Vagina (tissue), 2 donors: ENCODE data around the gene HOXD4. TPM values are rescaled to one million over a fixed set of nuclear protein-coding genes. Genes with fewer than 3 reads are reported as not detected.

Experiments used
- DNase-seq, 2 donors: peaks; one replicate each; pipeline ENCODE4 v3.0.0-alpha.2; 2017; ENCODE audit errors: extremely low spot score in 2 of 2
- H3K27ac ChIP-seq: fragments of 200-600 bp; sonication (generic); one replicate; pipeline ENCODE4 v1.5.1; 2019
- H3K27me3 ChIP-seq: fragments of 200-600 bp; sonication (generic); one replicate; pipeline ENCODE4 v1.5.1; 2019
- H3K36me3 ChIP-seq, 2 donors: fragments of 200-600 bp; sonication (generic); one replicate each; pipeline ENCODE4 v1.5.1; 2017 to 2019
- H3K4me1 ChIP-seq: fragments of 200-600 bp; sonication (generic); one replicate; pipeline ENCODE4 v1.5.1; 2019
- H3K4me3 ChIP-seq, 2 donors: fragments of 200-600 bp; sonication (generic); 1 replicate in 1 of 2; 2 replicates in 1 of 2; pipeline ENCODE4 v1.5.1; 2016 to 2019
- H3K9me3 ChIP-seq: fragments of 200-600 bp; sonication (generic); one replicate; pipeline ENCODE4 v1.5.1; 2019
- POLR2A ChIP-seq, 2 donors: fragments of 450-650 bp; IDR thresholded peaks; one replicate each; pipeline ENCODE4 v1.6.1; 2017; ENCODE audit warnings: antibody characterized with exemption in 2 of 2, mild to moderate bottlenecking in 2 of 2, moderate library complexity in 2 of 2
- POLR2AphosphoS5 ChIP-seq, 2 donors: sonication (generic); formaldehyde crosslinking; IDR thresholded peaks; one replicate each; pipeline ENCODE4 v1.9.0; 2017; ENCODE audit warnings: antibody characterized with exemption in 2 of 2, mild to moderate bottlenecking in 2 of 2, low read depth in 1 of 2; ENCODE audit not compliant: insufficient read depth in 1 of 2
- intact Hi-C: fragments of 100-400 bp; cut with DNase I; formaldehyde crosslinking; loops from one replicate; pipeline ENCODE4 v1.15.1; 2023
- total RNA-seq: library from RNA; depleted of rRNA; stranded (reverse); fragments of >200 nt; gene quantifications from one replicate; pipeline ENCODE4 v1.2.3, GENCODE V29; 2016
- TF ChIP-seq, protein P1 (sequence below), 3 experiments: fragments of 450-650 bp in 2 of 3; fragments of 200-600 bp in 1 of 3; sonication (generic) in 1 of 3; IDR thresholded peaks; one replicate each; pipeline ENCODE4 v1.5.1; 2017 to 2019; ENCODE audit warnings: antibody characterized with exemption in 3 of 3, mild to moderate bottlenecking in 2 of 3, moderate library complexity in 2 of 3

The HOXD4 gene
- total RNA-seq, 1 donor from 2014 or later, result 4.9 TPM

GRCh38 chr2:176187899-176188773 is 36.8 kb downstream of the HOXD4 start, which contains the start of gene HOXD1:
Gene HOXD1 (plus strand): TSS chr2:176188668. CDS start chr2:176188802, 134 bp downstream.
- Histone ChIP-seq H3K27me3 (peaks cover 20% of the 10 kb centered on the region), H3K4me3 (peak within 1 kb of the TSS; percentile 46 to 57), H3K36me3 (no peaks in the 10 kb centered on the region), H3K27ac (peak within 1 kb of the TSS; percentile 32), H3K9me3 (no peaks in the 10 kb centered on the region), H3K4me1 (peaks cover 25% of the 10 kb centered on the region)
- TF ChIP-seq, protein P1, sequence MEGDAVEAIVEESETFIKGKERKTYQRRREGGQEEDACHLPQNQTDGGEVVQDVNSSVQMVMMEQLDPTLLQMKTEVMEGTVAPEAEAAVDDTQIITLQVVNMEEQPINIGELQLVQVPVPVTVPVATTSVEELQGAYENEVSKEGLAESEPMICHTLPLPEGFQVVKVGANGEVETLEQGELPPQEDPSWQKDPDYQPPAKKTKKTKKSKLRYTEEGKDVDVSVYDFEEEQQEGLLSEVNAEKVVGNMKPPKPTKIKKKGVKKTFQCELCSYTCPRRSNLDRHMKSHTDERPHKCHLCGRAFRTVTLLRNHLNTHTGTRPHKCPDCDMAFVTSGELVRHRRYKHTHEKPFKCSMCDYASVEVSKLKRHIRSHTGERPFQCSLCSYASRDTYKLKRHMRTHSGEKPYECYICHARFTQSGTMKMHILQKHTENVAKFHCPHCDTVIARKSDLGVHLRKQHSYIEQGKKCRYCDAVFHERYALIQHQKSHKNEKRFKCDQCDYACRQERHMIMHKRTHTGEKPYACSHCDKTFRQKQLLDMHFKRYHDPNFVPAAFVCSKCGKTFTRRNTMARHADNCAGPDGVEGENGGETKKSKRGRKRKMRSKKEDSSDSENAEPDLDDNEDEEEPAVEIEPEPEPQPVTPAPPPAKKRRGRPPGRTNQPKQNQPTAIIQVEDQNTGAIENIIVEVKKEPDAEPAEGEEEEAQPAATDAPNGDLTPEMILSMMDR (IDR thresholded peaks at IDR 0.05), result no peak
- TF ChIP-seq POLR2AphosphoS5 (IDR thresholded peaks at IDR 0.05; ENCODE audit: insufficient read depth in 1 of 2, low read depth in 1 of 2), result no peak
- no peak for TF ChIP-seq POLR2A (IDR thresholded peaks at IDR 0.05)
- intact Hi-C loops, result no loop called here
- DNase-seq, result no peak

GRCh38 chr2:176188774-176189680 is 37.7 kb downstream of the HOXD4 start:
- peaks cover 20% of the 10 kb centered on the region for H3K27me3 ChIP-seq
- TF ChIP-seq, protein P1 (IDR thresholded peaks at IDR 0.05), result no peak
- TF ChIP-seq POLR2A (IDR thresholded peaks at IDR 0.05) (no peak), POLR2AphosphoS5 (IDR thresholded peaks at IDR 0.05; ENCODE audit: insufficient read depth in 1 of 2, low read depth in 1 of 2) (no peak)
- peak overlapping the region; percentile 46 to 57 for H3K4me3 ChIP-seq
- DNase-seq, result no peak
- H3K9me3 ChIP-seq, result no peaks in the 10 kb centered on the region
- H3K27ac ChIP-seq, result peak overlapping the region; percentile 32
- intact Hi-C loops, result no loop called here
- H3K4me1 ChIP-seq, result peaks cover 25% of the 10 kb centered on the region
- H3K36me3 ChIP-seq, result no peaks in the 10 kb centered on the region

GRCh38 chr2:176189681-176190641 is 38.6 kb downstream of the HOXD4 start:
- H3K4me3 ChIP-seq, result peak overlapping the region; percentile 46 to 57
- DNase-seq, result no peak
- no peaks in the 10 kb centered on the region for H3K9me3 ChIP-seq
- H3K27me3 ChIP-seq, result peaks cover 20% of the 10 kb centered on the region
- peaks cover 25% of the 10 kb centered on the region for H3K4me1 ChIP-seq
- H3K27ac ChIP-seq, result no peak overlapping the region
- no peak for TF ChIP-seq POLR2A (IDR thresholded peaks at IDR 0.05)
- TF ChIP-seq, protein P1 (IDR thresholded peaks at IDR 0.05), result no peak
- TF ChIP-seq POLR2AphosphoS5 (IDR thresholded peaks at IDR 0.05; ENCODE audit: insufficient read depth in 1 of 2, low read depth in 1 of 2), result no peak
- intact Hi-C loops, result no loop called here
- no peaks in the 10 kb centered on the region for H3K36me3 ChIP-seq

- TF ChIP-seq, protein P1 (IDR thresholded peaks at IDR 0.05), result no peak
- TF ChIP-seq POLR2AphosphoS5 (IDR thresholded peaks at IDR 0.05; ENCODE audit: insufficient read depth in 1 of 2, low read depth in 1 of 2) (no peak), POLR2A (IDR thresholded peaks at IDR 0.05) (no peak)
- Histone ChIP-seq H3K4me1 (peaks cover 24% of the 10 kb centered on the region), H3K9me3 (no peaks in the 10 kb centered on the region), H3K36me3 (no peaks in the 10 kb centered on the region), H3K4me3 (no peak overlapping the region), H3K27ac (no peak overlapping the region), H3K27me3 (peaks cover 20% of the 10 kb centered on the region)
- no peak for DNase-seq
- intact Hi-C loops, result no loop called here
Observed at GRCh38 chr2:176192351-176192750, 41.0 kb downstream of the HOXD4 start.
